H1 (cell line): ENCODE measurements around the gene FPGS. TPM values are rescaled to one million over a fixed set of nuclear protein-coding genes. Genes with fewer than 3 reads are reported as not detected.

Experiments
- CTCF ChIA-PET: fragments of 300-600 bp; sonication (Branson Sonifier 250); formaldehyde crosslinking; loops from one replicate; lab custom pipeline; 2021; ENCODE audit not compliant: partially characterized antibody; lab: Charles Lee
- POLR2A ChIA-PET: fragments of 300-600 bp; sonication (Branson Sonifier 250); formaldehyde crosslinking; loops from one replicate; lab custom pipeline; 2021; ENCODE audit warnings: inconsistent platforms; ENCODE audit not compliant: partially characterized antibody; lab: Charles Lee
- DNase-seq, 2 experiments: peaks; one replicate each; pipeline versions ENCODE4 v3.0.0 to v3.0.0-alpha.2; 2010 to 2022; ENCODE audit warnings: low spot score in 2 of 2, low read depth in 1 of 2, mixed read lengths in 1 of 2
- FAIRE-seq: peaks from 2 replicates; lab custom pipeline; 2011; peaks lifted over from hg19 to GRCh38; lab: Jason Lieb, UNC
- H2AFZ ChIP-seq: 2 replicates; pipeline ENCODE4 v1.8.1; 2012; ENCODE audit warnings: low read length, inconsistent platforms
- H2AK5ac ChIP-seq: 2 replicates; pipeline ENCODE4 v1.6.1; 2013; ENCODE audit warnings: low read depth, low read length
- H2BK120ac ChIP-seq: replicated peaks from 2 replicates; pipeline ENCODE3; 2013; ENCODE audit warnings: low read depth, low read length, inconsistent platforms
- H2BK12ac ChIP-seq: 2 replicates; pipeline ENCODE4 v1.6.1; 2013; ENCODE audit warnings: low read depth, low read length
- H2BK15ac ChIP-seq: 2 replicates; pipeline ENCODE4 v1.6.1; 2013; ENCODE audit warnings: low read length
- H2BK20ac ChIP-seq: 2 replicates; pipeline ENCODE4 v1.6.1; 2013; ENCODE audit warnings: low read length
- H2BK5ac ChIP-seq: 2 replicates; pipeline ENCODE4 v1.6.1; 2013; ENCODE audit warnings: low read depth, low read length
- H3K14ac ChIP-seq: 2 replicates; pipeline ENCODE4 v1.6.1; 2013; ENCODE audit warnings: inconsistent platforms; ENCODE audit not compliant: insufficient read length
- H3K18ac ChIP-seq: 2 replicates; pipeline ENCODE4 v1.6.1; 2013; ENCODE audit warnings: low read length; ENCODE audit errors: extremely low read depth
- H3K23ac ChIP-seq: 2 replicates; pipeline ENCODE4 v1.6.1; 2013; ENCODE audit warnings: inconsistent platforms; ENCODE audit not compliant: insufficient read length
- H3K23me2 ChIP-seq: 2 replicates; pipeline ENCODE4 v1.6.1; 2013; ENCODE audit warnings: low read depth, low read length
- H3K27ac ChIP-seq: 2 replicates; pipeline ENCODE4 v1.6.1; 2011; ENCODE audit warnings: low read depth, low read length, inconsistent platforms
- H3K27me3 ChIP-seq, 4 experiments: replicated peaks in 1 of 4; 1 replicate in 1 of 4; 2 replicates in 3 of 4; pipeline versions ENCODE4 v1.6.1 to v1.8.1; 2011 to 2013; ENCODE audit warnings: low read length in 3 of 4, mild to moderate bottlenecking in 3 of 4, inconsistent platforms in 2 of 4, mixed read lengths in 2 of 4, moderate library complexity in 1 of 4; ENCODE audit not compliant: control insufficient read depth in 3 of 4, insufficient read depth in 3 of 4; ENCODE audit errors: extremely low read depth in 1 of 4
- H3K36me3 ChIP-seq, 4 experiments: 2 replicates each; pipeline versions ENCODE4 v1.6.1 to v1.8.1; 2011 to 2013; ENCODE audit warnings: mild to moderate bottlenecking in 4 of 4, low read length in 3 of 4, moderate library complexity in 2 of 4, control low read depth in 1 of 4, inconsistent platforms in 1 of 4; ENCODE audit not compliant: insufficient read depth in 4 of 4, control insufficient read depth in 2 of 4
- H3K4ac ChIP-seq: replicated peaks from 2 replicates; pipeline ENCODE3; 2013; ENCODE audit warnings: low read length, low read depth, mixed read lengths, inconsistent platforms; ENCODE audit not compliant: insufficient read length
- H3K4me1 ChIP-seq, 4 experiments: replicated peaks in 1 of 4; 1 replicate in 1 of 4; 2 replicates in 3 of 4; pipeline versions ENCODE4 v1.6.1 to v1.8.1; 2011 to 2013; ENCODE audit warnings: low read length in 3 of 4, inconsistent platforms in 2 of 4, mixed read lengths in 1 of 4; ENCODE audit not compliant: insufficient read depth in 4 of 4, control insufficient read depth in 3 of 4
- H3K4me2 ChIP-seq, 2 experiments: 2 replicates each; pipeline versions ENCODE4 v1.6.1 to v1.8.1; 2011 to 2013; ENCODE audit warnings: low read depth in 2 of 2, low read length in 2 of 2, control low read depth in 1 of 2, inconsistent platforms in 1 of 2, mild to moderate bottlenecking in 1 of 2; ENCODE audit not compliant: insufficient read depth in 1 of 2
- H3K4me3 ChIP-seq, 4 experiments: fragments of 200-600, 300-600 bp in 1 of 4; sonication (generic), shearing (Covaris generic), sonication (Bioruptor Twin) in 1 of 4; 2 replicates each; pipeline versions ENCODE4 v1.5.1 to v1.8.1; 2011 to 2016; ENCODE audit warnings: low read length in 4 of 4, low read depth in 3 of 4, control low read depth in 2 of 4, inconsistent platforms in 2 of 4, mild to moderate bottlenecking in 2 of 4, mixed read lengths in 1 of 4, moderate library complexity in 1 of 4; ENCODE audit not compliant: insufficient read depth in 2 of 4; ENCODE audit errors: extremely low read depth in 1 of 4
- H3K56ac ChIP-seq: replicated peaks from 2 replicates; pipeline ENCODE3; 2013; ENCODE audit warnings: low read depth, mild to moderate bottlenecking, mixed read lengths, low read length, inconsistent platforms; ENCODE audit not compliant: insufficient read length
- H3K79me1 ChIP-seq: 2 replicates; pipeline ENCODE4 v1.6.1; 2013; ENCODE audit warnings: low read depth, low read length, control low read depth
- H3K79me2 ChIP-seq, 2 experiments: 2 replicates each; pipeline versions ENCODE4 v1.6.1 to v1.8.1; 2012 to 2013; ENCODE audit warnings: low read length in 2 of 2, mild to moderate bottlenecking in 2 of 2, inconsistent platforms in 1 of 2; ENCODE audit not compliant: insufficient read depth in 2 of 2, control insufficient read depth in 1 of 2
- H3K9ac ChIP-seq, 4 experiments: replicated peaks in 1 of 4; 1 replicate in 1 of 4; 2 replicates in 3 of 4; pipeline versions ENCODE4 v1.6.1 to v1.8.1; 2011 to 2013; ENCODE audit warnings: low read depth in 3 of 4, low read length in 3 of 4, control low read depth in 2 of 4, mild to moderate bottlenecking in 2 of 4, moderate library complexity in 2 of 4, inconsistent platforms in 1 of 4; ENCODE audit errors: extremely low read depth in 1 of 4
- H3K9me3 ChIP-seq, 2 experiments: 2 replicates each; pipeline versions ENCODE4 v1.6.1 to v1.8.1; 2012 to 2013; ENCODE audit warnings: mild to moderate bottlenecking in 2 of 2, moderate library complexity in 2 of 2, control low read depth in 1 of 2, inconsistent platforms in 1 of 2, low read depth in 1 of 2, low read length in 1 of 2, mixed read lengths in 1 of 2; ENCODE audit not compliant: insufficient read depth in 2 of 2
- H4K20me1 ChIP-seq, 2 experiments: replicated peaks in 1 of 2; 2 replicates each; pipeline versions ENCODE3 to v1.8.1; 2011 to 2013; ENCODE audit warnings: inconsistent platforms in 2 of 2, low read length in 2 of 2, mild to moderate bottlenecking in 1 of 2; ENCODE audit not compliant: insufficient read depth in 2 of 2, control insufficient read depth in 1 of 2
- H4K5ac ChIP-seq: 2 replicates; pipeline ENCODE4 v1.6.1; 2013; ENCODE audit warnings: low read length, low read depth, mixed read lengths, inconsistent platforms; ENCODE audit not compliant: insufficient read length
- H4K8ac ChIP-seq: 2 replicates; pipeline ENCODE4 v1.8.0; 2013; ENCODE audit warnings: mild to moderate bottlenecking, moderate library complexity, low read length, inconsistent platforms; ENCODE audit not compliant: insufficient read depth; ENCODE audit errors: extremely low read depth
- H4K91ac ChIP-seq: replicated peaks from 2 replicates; pipeline ENCODE3; 2013; ENCODE audit warnings: low read length, mixed read lengths, inconsistent platforms; ENCODE audit not compliant: insufficient read length
- CHD2 ChIP-seq: IDR thresholded peaks from 2 replicates; pipeline ENCODE4 v1.6.1; 2012; ENCODE audit warnings: low read length, improper control_type of control experiment
- CTBP2 ChIP-seq: IDR thresholded peaks from 2 replicates; pipeline ENCODE4 v1.7.0; 2011; ENCODE audit warnings: borderline replicate concordance, mild to moderate bottlenecking, moderate library complexity, mixed read lengths, low read length; ENCODE audit not compliant: insufficient read depth, insufficient read length
- CTCF ChIP-seq, 3 experiments: IDR thresholded peaks; 1 replicate in 2 of 3; 2 replicates in 1 of 3; pipeline versions ENCODE4 v1.5.1 to v1.6.1; 2011; ENCODE audit warnings: low read length in 3 of 3, mild to moderate bottlenecking in 3 of 3, inconsistent platforms in 2 of 3, low read depth in 1 of 3, moderate library complexity in 1 of 3; ENCODE audit not compliant: insufficient read depth in 1 of 3; ENCODE audit errors: control extremely low read depth in 1 of 3
- EGR1 ChIP-seq: IDR thresholded peaks from 2 replicates; pipeline ENCODE4 v1.6.1; 2011; ENCODE audit warnings: low read depth, low read length, borderline replicate concordance
- GABPA ChIP-seq: IDR thresholded peaks from 2 replicates; pipeline ENCODE4 v1.6.1; 2011; ENCODE audit warnings: mild to moderate bottlenecking, low read length, moderate library complexity, borderline replicate concordance; ENCODE audit not compliant: insufficient read depth
- JUN ChIP-seq: IDR thresholded peaks from 2 replicates; pipeline ENCODE4 v1.6.1; 2011; ENCODE audit warnings: low read depth, mild to moderate bottlenecking, improper control_type of control experiment, low read length
- JUND ChIP-seq: IDR thresholded peaks from 2 replicates; pipeline ENCODE4 v1.6.1; 2011; ENCODE audit warnings: mild to moderate bottlenecking, improper control_type of control experiment, low read length
- KDM4A ChIP-seq: IDR thresholded peaks from one replicate; pipeline ENCODE4 v1.7.1; 2012; ENCODE audit warnings: low read depth, mild to moderate bottlenecking, moderate library complexity, low read length, inconsistent platforms; ENCODE audit not compliant: severe bottlenecking
- POU5F1 ChIP-seq: IDR thresholded peaks from 2 replicates; pipeline ENCODE4 v1.6.1; 2011; ENCODE audit warnings: low read depth, mild to moderate bottlenecking, low read length, moderate library complexity
- SIX5 ChIP-seq: IDR thresholded peaks from 2 replicates; pipeline ENCODE4 v1.6.1; 2011; ENCODE audit warnings: mild to moderate bottlenecking, low read depth, low read length
- SP2 ChIP-seq: IDR thresholded peaks from 2 replicates; pipeline ENCODE4 v1.6.1; 2012; ENCODE audit warnings: mild to moderate bottlenecking, low read length, inconsistent platforms
- SP4 ChIP-seq: IDR thresholded peaks from 2 replicates; pipeline ENCODE4 v1.6.1; 2012; ENCODE audit warnings: low read length, inconsistent platforms
- WGBS, 2 experiments: shearing (Covaris generic) in 1 of 2; methylation state at CpG; one replicate each; pipeline versions ENCODE4 v1.1.6 to v1.1.7; 2013 to 2015; ENCODE audit warnings: low lambda C conversion rate in 2 of 2, mixed read lengths in 2 of 2, inconsistent platforms in 1 of 2, low coverage in 1 of 2, missing lambda C conversion rate in 1 of 2; ENCODE audit not compliant: insufficient replicate concordance in 2 of 2, insufficient coverage in 1 of 2, insufficient read length in 1 of 2; ENCODE audit errors: extremely low coverage in 1 of 2, missing lambda C conversion rate in 1 of 2; 5-methylcytosine and 5-hydroxymethylcytosine counted together
- polyA plus RNA-seq, 7 experiments: library from polyadenylated mRNA; depleted of rRNA in 3 of 7; stranded (reverse) in 5 of 7; unstranded in 2 of 7; fragments of >200 nt in 5 of 7; fragments of 200-250 nt in 2 of 7; gene quantifications; 1 replicate in 5 of 7; 2 replicates in 1 of 7; 4 replicates in 1 of 7; pipeline versions ENCODE4 v1.2.1 to v1.2.3, GENCODE V29; 2011 to 2013; ENCODE audit warnings: missing spikeins in 2 of 7, mixed read lengths in 2 of 7
- total RNA-seq: library from RNA; stranded (reverse); fragmentation: NEBNext Ultra II Directional; extraction: Animal tissue kit (Norgen Biotek cat#: 25700); gene quantifications from 2 replicates; pipeline ENCODE4 v1.2.1, GENCODE V29; 2021

The FPGS gene
- total and polyA plus RNA-seq, 2 of the 8 experiments (the other 6 are each of a cell fraction or from before 2014, with no cell fraction given): 62.4 to 83.0 TPM

DNA sequence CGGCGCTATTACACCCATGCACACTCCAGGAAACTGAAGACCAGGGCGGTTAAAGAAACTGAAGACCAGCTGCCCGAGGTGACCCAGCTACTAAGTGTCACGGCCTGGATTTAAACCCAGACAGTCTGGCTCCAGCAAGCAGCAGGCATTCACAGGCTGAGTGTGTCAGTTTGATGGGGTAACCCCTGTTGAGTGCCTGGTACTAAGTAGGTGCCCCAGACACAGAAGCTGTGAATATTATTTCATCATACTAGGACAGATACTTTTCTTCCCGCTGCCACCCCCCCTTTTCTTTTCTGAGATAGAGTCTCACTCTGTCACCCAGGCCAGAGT, 44.5 kb downstream of the FPGS start:
- CTCF ChIA-PET: interaction anchor here (0.9 to 2.0 kb wide), 5 partner anchors 11 to 35 kb away, joined by 3 to 9 read pairs (median 4); no protein-coding TSS in a partner anchor
- Histone ChIP-seq H3K9ac (no peak overlapping the region), H3K4ac (no peak overlapping the region), H3K4me3 (no peak overlapping the region), H3K4me1 (peaks cover 0 to 8% (median 5%) of the 10 kb centered on the region in 4 experiments; a peak in 6 of 7 replicates), H3K79me2 (no peaks in the 10 kb centered on the region), H3K23ac (no peak overlapping the region), H4K91ac (no peak overlapping the region), H4K8ac (no peak overlapping the region), H3K36me3 (no peaks in the 10 kb centered on the region), H2AFZ (no peak overlapping the region), H4K5ac (no peak overlapping the region), H2BK12ac (no peak overlapping the region), H2AK5ac (no peak overlapping the region), H3K56ac (no peak overlapping the region), H3K4me2 (no peak overlapping the region), H2BK120ac (no peak overlapping the region), H3K23me2 (no peaks in the 10 kb centered on the region), H3K9me3 (no peaks in the 10 kb centered on the region), H3K27ac (no peak overlapping the region), H4K20me1 (no peaks in the 10 kb centered on the region), H3K14ac (no peak overlapping the region), H2BK20ac (no peak overlapping the region), H3K18ac (no peak overlapping the region), H2BK15ac (no peak overlapping the region), H3K79me1 (no peaks in the 10 kb centered on the region), H3K27me3 (no peaks in the 10 kb centered on the region; a peak in 1 of 7 replicates), H2BK5ac (no peak overlapping the region)
- WGBS, 2 experiments: 97% methylated on average over 6 of the region's 6 CpGs; no CpG with 5 or more reads in 1 of the 2 experiments
- FAIRE-seq: no peak
- POLR2A ChIA-PET: interaction anchor here (1.9 kb wide), 1 partner anchor 39 kb away, joined by 5 read pairs; no protein-coding TSS in a partner anchor
- DNase-seq: no peak
- TF ChIP-seq SIX5 (no peak), GABPA (no peak), CTBP2 (no peak), EGR1 (no peak), SP4 (no peak), POU5F1 (no peak), SP2 (no peak), JUN (no peak), CTCF (IDR thresholded peaks at IDR 0.05; ENCODE audit: control extremely low read depth in 1 of 3, insufficient read depth in 1 of 3, low read depth in 1 of 3, low read length in 3 of 3) (no peak), CHD2 (no peak), JUND (no peak), KDM4A (no peak)
